GM12891 (cell line): Measurements from ENCODE around the gene TCN1.

Experiments
- PAX5 ChIP-seq: IDR thresholded peaks from 2 replicates; pipeline ENCODE4 v1.6.1; 2011; ENCODE audit warnings: low read length, moderate library complexity, mild to moderate bottlenecking; ENCODE audit not compliant: insufficient read depth, severe bottlenecking
- POLR2A ChIP-seq: IDR thresholded peaks from 2 replicates; pipeline ENCODE4 v1.6.1; 2011; ENCODE audit warnings: low read depth, low read length, control low read depth
- POLR2AphosphoS5 ChIP-seq: IDR thresholded peaks from 2 replicates; pipeline ENCODE4 v1.6.1; 2011; ENCODE audit warnings: low read depth, low read length, control low read depth
- POU2F2 ChIP-seq: IDR thresholded peaks from 2 replicates; pipeline ENCODE4 v1.6.1; 2011; ENCODE audit warnings: low read depth, mild to moderate bottlenecking, control low read depth, low read length, moderate library complexity
- SPI1 ChIP-seq: IDR thresholded peaks from 2 replicates; pipeline ENCODE4 v1.6.1; 2011; ENCODE audit warnings: low read depth, low read length, control low read depth
- TAF1 ChIP-seq: IDR thresholded peaks from 2 replicates; pipeline ENCODE4 v1.6.1; 2011; ENCODE audit warnings: low read depth, low read length, control low read depth

DNA sequence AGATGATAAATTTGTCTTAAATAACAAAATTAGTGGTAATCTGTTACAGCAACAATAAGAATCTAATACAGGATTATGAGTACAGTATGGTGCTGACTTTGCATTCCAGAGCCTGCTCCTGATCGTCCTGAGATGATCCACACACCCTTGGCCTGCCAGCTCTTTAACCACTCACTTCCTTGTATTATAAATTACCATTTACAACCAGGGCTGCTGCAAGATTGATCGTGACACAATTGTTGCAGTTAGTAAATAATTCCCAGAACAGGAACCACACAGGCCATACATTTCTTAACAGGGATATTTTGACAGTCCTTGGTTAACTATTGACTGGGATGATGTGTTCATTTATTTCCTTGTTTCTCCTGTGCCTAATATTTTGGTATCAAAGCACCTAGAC, 17.2 kb downstream of the TCN1 start:
- TF ChIP-seq POLR2A (no peak), POLR2AphosphoS5 (no peak), TAF1 (no peak), SPI1 (no peak), POU2F2 (no peak), PAX5 (no peak)
